SK-N-SH (cell line): Measurements from ENCODE around the gene ASIC1. TPM values are rescaled to one million over a fixed set of nuclear protein-coding genes. Genes with fewer than 3 reads are reported as not detected.

Experiments used
- CTCF ChIA-PET: fragments of 300-600, 350-600 bp; formaldehyde crosslinking; extraction: SDS; loops from one replicate; lab custom pipeline; 2021; lab: Yijun Ruan, JAX
- POLR2A ChIA-PET: fragments of 350-600 bp; sonication (Branson Sonifier 250); formaldehyde crosslinking; extraction: SDS; loops from one replicate; lab custom pipeline; 2020; ENCODE audit warnings: antibody characterized with exemption, inconsistent platforms; lab: Yijun Ruan, JAX
- DNase-seq: peaks from one replicate; pipeline ENCODE4 v3.0.0; 2012
- H2AFZ ChIP-seq: fragments of 200-600 bp; sonication (generic); 2 replicates; pipeline ENCODE4 v1.8.1; 2016; ENCODE audit warnings: antibody characterized with exemption, mild to moderate bottlenecking, low read depth
- H3F3A ChIP-seq: fragments of 200-600 bp; sonication (generic); replicated peaks from 2 replicates; pipeline ENCODE3; 2016; ENCODE audit warnings: antibody characterized with exemption, mild to moderate bottlenecking; ENCODE audit not compliant: insufficient read depth
- H3K27ac ChIP-seq, 2 experiments: fragments of 200-500 bp in 1 of 2; fragments of 200-600 bp in 1 of 2; sonication (Bioruptor generic) in 1 of 2; sonication (generic), shearing (Covaris generic) in 1 of 2; 2 replicates each; pipeline versions ENCODE4 v1.5.1 to v1.6.1; 2014 to 2016; ENCODE audit warnings: low read depth in 2 of 2, inconsistent platforms in 1 of 2, low read length in 1 of 2, mild to moderate bottlenecking in 1 of 2, mixed read lengths in 1 of 2
- H3K27me3 ChIP-seq: fragments of 200-600 bp; sonication (generic), shearing (Covaris generic); 2 replicates; pipeline ENCODE4 v1.6.1; 2016; ENCODE audit warnings: mixed run types; ENCODE audit not compliant: insufficient read depth
- H3K36me3 ChIP-seq, 2 experiments: fragments of 200-500 bp in 1 of 2; fragments of 200-600 bp in 1 of 2; sonication (Bioruptor generic) in 1 of 2; sonication (generic) in 1 of 2; replicated peaks in 1 of 2; 2 replicates each; pipeline versions ENCODE3 to v1.5.1; 2014 to 2016; ENCODE audit warnings: low read length in 1 of 2, mild to moderate bottlenecking in 1 of 2; ENCODE audit not compliant: insufficient read depth in 2 of 2, control insufficient read depth in 1 of 2
- H3K4me1 ChIP-seq, 2 experiments: fragments of 200-500 bp in 1 of 2; fragments of 200-600 bp in 1 of 2; sonication (Bioruptor generic) in 1 of 2; sonication (generic), shearing (Covaris generic) in 1 of 2; 2 replicates each; pipeline versions ENCODE4 v1.5.1 to v1.6.1; 2014 to 2016; ENCODE audit warnings: low read depth in 1 of 2, low read length in 1 of 2, mixed run types in 1 of 2; ENCODE audit not compliant: insufficient read depth in 2 of 2, control insufficient read depth in 1 of 2
- H3K4me2 ChIP-seq: fragments of 200-600 bp; sonication (generic), shearing (Covaris generic); 2 replicates; pipeline ENCODE4 v1.6.1; 2017; ENCODE audit warnings: mixed run types
- H3K4me3 ChIP-seq, 2 experiments: fragments of 200-500 bp in 1 of 2; fragments of 200-600 bp in 1 of 2; sonication (Bioruptor generic) in 1 of 2; sonication (generic), shearing (Covaris generic) in 1 of 2; 2 replicates each; pipeline versions ENCODE4 v1.5.1 to v1.8.1; 2014 to 2016; ENCODE audit warnings: low read depth in 2 of 2, inconsistent platforms in 1 of 2, low read length in 1 of 2, mild to moderate bottlenecking in 1 of 2, mixed read lengths in 1 of 2, moderate library complexity in 1 of 2
- H3K79me2 ChIP-seq: fragments of 200-600 bp; sonication (generic); 2 replicates; pipeline ENCODE4 v1.8.1; 2017; ENCODE audit warnings: mild to moderate bottlenecking; ENCODE audit not compliant: insufficient read depth
- H3K9ac ChIP-seq: fragments of 200-600 bp; sonication (generic); 2 replicates; pipeline ENCODE4 v1.6.1; 2017; ENCODE audit warnings: mixed run types
- H3K9me2 ChIP-seq: fragments of 200-600 bp; sonication (generic); 2 replicates; pipeline ENCODE4 v1.6.1; 2017; ENCODE audit warnings: mixed run types
- H3K9me3 ChIP-seq: fragments of 200-600 bp; sonication (generic); 2 replicates; pipeline ENCODE4 v1.6.1; 2017; ENCODE audit warnings: mixed run types, mild to moderate bottlenecking, moderate library complexity
- H4K20me1 ChIP-seq: fragments of 200-600 bp; sonication (generic); 2 replicates; pipeline ENCODE4 v1.6.1; 2017; ENCODE audit warnings: mild to moderate bottlenecking, mixed run types; ENCODE audit not compliant: insufficient read depth
- CHD2 ChIP-seq: fragments of 150-350 bp; IDR thresholded peaks from 2 replicates; pipeline ENCODE4 v1.6.1; 2018; ENCODE audit warnings: low read length; ENCODE audit not compliant: partially characterized antibody
- EP300 ChIP-seq, 2 experiments: IDR thresholded peaks; 2 replicates each; pipeline versions ENCODE4 v1.4.0 to v1.6.1; 2012; ENCODE audit warnings: borderline replicate concordance in 1 of 2, low read depth in 1 of 2, low read length in 1 of 2
- EZH2phosphoT487 ChIP-seq: fragments of 200-600 bp; sonication (generic); IDR thresholded peaks from 2 replicates; pipeline ENCODE4 v1.6.1; 2017; ENCODE audit warnings: low read depth, mixed run types, mild to moderate bottlenecking, antibody characterized with exemption, moderate library complexity, borderline replicate concordance
- FOSL2 ChIP-seq: IDR thresholded peaks from 2 replicates; pipeline ENCODE4 v1.4.0; 2012; ENCODE audit warnings: low read depth, mild to moderate bottlenecking, moderate library complexity, borderline replicate concordance
- GABPA ChIP-seq: IDR thresholded peaks from 2 replicates; pipeline ENCODE4 v1.4.0; 2012; ENCODE audit warnings: low read depth, mild to moderate bottlenecking
- GATA2 ChIP-seq: sonication (generic); formaldehyde crosslinking; IDR thresholded peaks from 2 replicates; pipeline ENCODE4 v1.5.0; 2020; ENCODE audit warnings: mild to moderate bottlenecking, missing genetic modification reagents
- MEF2A ChIP-seq: IDR thresholded peaks from 2 replicates; pipeline ENCODE4 v1.4.0; 2012; ENCODE audit warnings: low read depth, borderline replicate concordance
- MXI1 ChIP-seq: IDR thresholded peaks from 2 replicates; pipeline ENCODE4 v1.6.1; 2012; ENCODE audit warnings: mild to moderate bottlenecking, low read depth, low read length, improper control_type of control experiment
- NFIC ChIP-seq: IDR thresholded peaks from 2 replicates; pipeline ENCODE4 v1.4.0; 2012; ENCODE audit warnings: borderline replicate concordance
- SIN3A ChIP-seq: IDR thresholded peaks from 2 replicates; pipeline ENCODE4 v1.6.1; 2012; ENCODE audit warnings: low read depth, mild to moderate bottlenecking, low read length, moderate library complexity, borderline replicate concordance
- SMC3 ChIP-seq: IDR thresholded peaks from 2 replicates; pipeline ENCODE4 v1.6.1; 2012; ENCODE audit warnings: low read depth, low read length, improper control_type of control experiment
- TAF1 ChIP-seq: IDR thresholded peaks from 2 replicates; pipeline ENCODE4 v1.6.1; 2012; ENCODE audit warnings: low read depth, mild to moderate bottlenecking, low read length, moderate library complexity, borderline replicate concordance
- TEAD4 ChIP-seq: IDR thresholded peaks from 2 replicates; pipeline ENCODE4 v1.4.0; 2012; ENCODE audit warnings: mild to moderate bottlenecking, borderline replicate concordance; ENCODE audit not compliant: insufficient read depth
- WGBS: methylation state at CpG from one replicate; pipeline ENCODE4 v1.1.6; 2017; ENCODE audit warnings: low lambda C conversion rate; 5-methylcytosine and 5-hydroxymethylcytosine counted together
- polyA plus RNA-seq, 3 experiments: library from polyadenylated mRNA; depleted of rRNA; stranded (reverse); fragments of >200 nt; gene quantifications; 2 replicates each; pipeline ENCODE4 v1.2.3, GENCODE V29; 2012
- TF ChIP-seq, protein P1 (sequence below): IDR thresholded peaks from 2 replicates; pipeline ENCODE4 v1.6.1; 2012; ENCODE audit warnings: mild to moderate bottlenecking, low read depth, low read length, moderate library complexity
- TF ChIP-seq, protein P2 (sequence below): fragments of 150-350 bp; IDR thresholded peaks from 2 replicates; pipeline ENCODE4 v1.6.1; 2017; ENCODE audit warnings: antibody characterized with exemption, low read length, low read depth, borderline replicate concordance
- TF ChIP-seq, protein P3 (sequence below): IDR thresholded peaks from 2 replicates; pipeline ENCODE4 v1.4.0; 2012; ENCODE audit warnings: low read depth, borderline replicate concordance
- TF ChIP-seq, protein P4 (sequence below): fragments of 150-350 bp; IDR thresholded peaks from 2 replicates; pipeline ENCODE4 v1.6.1; 2016; ENCODE audit warnings: mild to moderate bottlenecking, low read depth, low read length

The ASIC1 gene
- polyA plus RNA-seq, 1 of the 3 experiments (the other 2 are of a cell fraction) = 28.4 TPM

DNA sequence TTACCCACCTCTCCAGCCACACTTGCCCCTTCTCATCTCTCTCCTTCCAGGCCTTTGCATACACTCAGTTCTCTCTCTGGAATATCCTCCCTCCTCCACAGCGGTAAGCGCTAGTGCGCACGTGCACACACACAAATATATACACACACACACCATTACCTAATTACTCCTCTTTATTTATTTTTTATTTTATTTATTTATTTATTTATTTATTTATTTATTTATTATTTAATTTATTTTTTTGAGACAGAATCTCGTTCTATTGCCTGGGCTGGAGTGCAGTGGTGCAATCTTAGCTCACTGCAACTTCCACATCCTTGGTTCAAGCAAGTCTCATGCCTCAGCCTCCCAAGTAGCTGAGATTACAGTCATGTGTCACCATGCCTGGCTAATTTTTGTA, 11.7 kb downstream of the ASIC1 start:
- H3K27ac ChIP-seq = no peak overlapping the region
- no peaks in the 10 kb centered on the region for H4K20me1 ChIP-seq
- TF ChIP-seq, protein P1, sequence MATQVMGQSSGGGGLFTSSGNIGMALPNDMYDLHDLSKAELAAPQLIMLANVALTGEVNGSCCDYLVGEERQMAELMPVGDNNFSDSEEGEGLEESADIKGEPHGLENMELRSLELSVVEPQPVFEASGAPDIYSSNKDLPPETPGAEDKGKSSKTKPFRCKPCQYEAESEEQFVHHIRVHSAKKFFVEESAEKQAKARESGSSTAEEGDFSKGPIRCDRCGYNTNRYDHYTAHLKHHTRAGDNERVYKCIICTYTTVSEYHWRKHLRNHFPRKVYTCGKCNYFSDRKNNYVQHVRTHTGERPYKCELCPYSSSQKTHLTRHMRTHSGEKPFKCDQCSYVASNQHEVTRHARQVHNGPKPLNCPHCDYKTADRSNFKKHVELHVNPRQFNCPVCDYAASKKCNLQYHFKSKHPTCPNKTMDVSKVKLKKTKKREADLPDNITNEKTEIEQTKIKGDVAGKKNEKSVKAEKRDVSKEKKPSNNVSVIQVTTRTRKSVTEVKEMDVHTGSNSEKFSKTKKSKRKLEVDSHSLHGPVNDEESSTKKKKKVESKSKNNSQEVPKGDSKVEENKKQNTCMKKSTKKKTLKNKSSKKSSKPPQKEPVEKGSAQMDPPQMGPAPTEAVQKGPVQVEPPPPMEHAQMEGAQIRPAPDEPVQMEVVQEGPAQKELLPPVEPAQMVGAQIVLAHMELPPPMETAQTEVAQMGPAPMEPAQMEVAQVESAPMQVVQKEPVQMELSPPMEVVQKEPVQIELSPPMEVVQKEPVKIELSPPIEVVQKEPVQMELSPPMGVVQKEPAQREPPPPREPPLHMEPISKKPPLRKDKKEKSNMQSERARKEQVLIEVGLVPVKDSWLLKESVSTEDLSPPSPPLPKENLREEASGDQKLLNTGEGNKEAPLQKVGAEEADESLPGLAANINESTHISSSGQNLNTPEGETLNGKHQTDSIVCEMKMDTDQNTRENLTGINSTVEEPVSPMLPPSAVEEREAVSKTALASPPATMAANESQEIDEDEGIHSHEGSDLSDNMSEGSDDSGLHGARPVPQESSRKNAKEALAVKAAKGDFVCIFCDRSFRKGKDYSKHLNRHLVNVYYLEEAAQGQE = no peak
- TF ChIP-seq FOSL2 = no peak
- TF ChIP-seq SMC3 = no peak
- no peak for TF ChIP-seq MXI1
- no peak for TF ChIP-seq TEAD4
- no peak for TF ChIP-seq MEF2A
- no peak for TF ChIP-seq TAF1
- no peak for TF ChIP-seq NFIC
- no peak for TF ChIP-seq EZH2phosphoT487
- TF ChIP-seq GATA2 (CRISPR knock-in tag) = no peak
- TF ChIP-seq, protein P2, sequence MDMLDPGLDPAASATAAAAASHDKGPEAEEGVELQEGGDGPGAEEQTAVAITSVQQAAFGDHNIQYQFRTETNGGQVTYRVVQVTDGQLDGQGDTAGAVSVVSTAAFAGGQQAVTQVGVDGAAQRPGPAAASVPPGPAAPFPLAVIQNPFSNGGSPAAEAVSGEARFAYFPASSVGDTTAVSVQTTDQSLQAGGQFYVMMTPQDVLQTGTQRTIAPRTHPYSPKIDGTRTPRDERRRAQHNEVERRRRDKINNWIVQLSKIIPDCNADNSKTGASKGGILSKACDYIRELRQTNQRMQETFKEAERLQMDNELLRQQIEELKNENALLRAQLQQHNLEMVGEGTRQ = no peak
- no peak for TF ChIP-seq GABPA
- no peak for TF ChIP-seq SIN3A
- TF ChIP-seq, protein P3, sequence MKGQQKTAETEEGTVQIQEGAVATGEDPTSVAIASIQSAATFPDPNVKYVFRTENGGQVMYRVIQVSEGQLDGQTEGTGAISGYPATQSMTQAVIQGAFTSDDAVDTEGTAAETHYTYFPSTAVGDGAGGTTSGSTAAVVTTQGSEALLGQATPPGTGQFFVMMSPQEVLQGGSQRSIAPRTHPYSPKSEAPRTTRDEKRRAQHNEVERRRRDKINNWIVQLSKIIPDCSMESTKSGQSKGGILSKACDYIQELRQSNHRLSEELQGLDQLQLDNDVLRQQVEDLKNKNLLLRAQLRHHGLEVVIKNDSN = no peak
- TF ChIP-seq CHD2 = no peak
- TF ChIP-seq EP300 (IDR thresholded peaks at IDR 0.05; ENCODE audit: borderline replicate concordance in 1 of 2, low read depth in 1 of 2, low read length in 1 of 2) = no peak
- TF ChIP-seq, protein P4, sequence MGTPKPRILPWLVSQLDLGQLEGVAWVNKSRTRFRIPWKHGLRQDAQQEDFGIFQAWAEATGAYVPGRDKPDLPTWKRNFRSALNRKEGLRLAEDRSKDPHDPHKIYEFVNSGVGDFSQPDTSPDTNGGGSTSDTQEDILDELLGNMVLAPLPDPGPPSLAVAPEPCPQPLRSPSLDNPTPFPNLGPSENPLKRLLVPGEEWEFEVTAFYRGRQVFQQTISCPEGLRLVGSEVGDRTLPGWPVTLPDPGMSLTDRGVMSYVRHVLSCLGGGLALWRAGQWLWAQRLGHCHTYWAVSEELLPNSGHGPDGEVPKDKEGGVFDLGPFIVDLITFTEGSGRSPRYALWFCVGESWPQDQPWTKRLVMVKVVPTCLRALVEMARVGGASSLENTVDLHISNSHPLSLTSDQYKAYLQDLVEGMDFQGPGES = no peak
- POLR2A ChIA-PET = interaction anchor here (0.7 kb wide), 1 partner anchor 1934 kb away, joined by 3 read pairs; no protein-coding TSS in a partner anchor
- no peaks in the 10 kb centered on the region for H3K27me3 ChIP-seq
- no peak overlapping the region for H3K9ac ChIP-seq
- no peak overlapping the region for H3K4me3 ChIP-seq
- H3K79me2 ChIP-seq = no peaks in the 10 kb centered on the region
- no peak overlapping the region for H2AFZ ChIP-seq
- no peaks in the 10 kb centered on the region for H3K36me3 ChIP-seq
- DNase-seq = no peak
- H3K9me3 ChIP-seq = no peaks in the 10 kb centered on the region
- H3K9me2 ChIP-seq = no peaks in the 10 kb centered on the region
- no peaks in the 10 kb centered on the region for H3F3A ChIP-seq
- 96% methylated on average over 5 of the region's 5 CpGs for WGBS
- no peak overlapping the region for H3K4me2 ChIP-seq
- peaks cover 3 to 9% of the 10 kb centered on the region in 2 experiments; a peak in 2 of 4 replicates for H3K4me1 ChIP-seq
- CTCF ChIA-PET = interaction anchor here (0.6 to 37.6 kb wide), 18 partner anchors 9 to 291 kb away, joined by 3 to 1401 read pairs (median 12); partner anchors contain the start of genes AQP5, AQP6, ASIC1 and COX14
